HG02798 (cell line): ENCODE measurements around the gene FRZB.
"Not testable (repeated sequence)": the region's sequence is repeated elsewhere in the genome, so short reads cannot be mapped to it uniquely, and the experiment has no call there.

Experiments
- ATAC-seq: cut with Tn5 transposase; IDR thresholded peaks from one replicate; pipeline ENCODE4 v1.9.1; 2021; ENCODE audit warnings: mild to moderate bottlenecking; ENCODE audit not compliant: unreplicated experiment, poor library complexity

FRZB gene, protein sequence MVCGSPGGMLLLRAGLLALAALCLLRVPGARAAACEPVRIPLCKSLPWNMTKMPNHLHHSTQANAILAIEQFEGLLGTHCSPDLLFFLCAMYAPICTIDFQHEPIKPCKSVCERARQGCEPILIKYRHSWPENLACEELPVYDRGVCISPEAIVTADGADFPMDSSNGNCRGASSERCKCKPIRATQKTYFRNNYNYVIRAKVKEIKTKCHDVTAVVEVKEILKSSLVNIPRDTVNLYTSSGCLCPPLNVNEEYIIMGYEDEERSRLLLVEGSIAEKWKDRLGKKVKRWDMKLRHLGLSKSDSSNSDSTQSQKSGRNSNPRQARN

DNA sequence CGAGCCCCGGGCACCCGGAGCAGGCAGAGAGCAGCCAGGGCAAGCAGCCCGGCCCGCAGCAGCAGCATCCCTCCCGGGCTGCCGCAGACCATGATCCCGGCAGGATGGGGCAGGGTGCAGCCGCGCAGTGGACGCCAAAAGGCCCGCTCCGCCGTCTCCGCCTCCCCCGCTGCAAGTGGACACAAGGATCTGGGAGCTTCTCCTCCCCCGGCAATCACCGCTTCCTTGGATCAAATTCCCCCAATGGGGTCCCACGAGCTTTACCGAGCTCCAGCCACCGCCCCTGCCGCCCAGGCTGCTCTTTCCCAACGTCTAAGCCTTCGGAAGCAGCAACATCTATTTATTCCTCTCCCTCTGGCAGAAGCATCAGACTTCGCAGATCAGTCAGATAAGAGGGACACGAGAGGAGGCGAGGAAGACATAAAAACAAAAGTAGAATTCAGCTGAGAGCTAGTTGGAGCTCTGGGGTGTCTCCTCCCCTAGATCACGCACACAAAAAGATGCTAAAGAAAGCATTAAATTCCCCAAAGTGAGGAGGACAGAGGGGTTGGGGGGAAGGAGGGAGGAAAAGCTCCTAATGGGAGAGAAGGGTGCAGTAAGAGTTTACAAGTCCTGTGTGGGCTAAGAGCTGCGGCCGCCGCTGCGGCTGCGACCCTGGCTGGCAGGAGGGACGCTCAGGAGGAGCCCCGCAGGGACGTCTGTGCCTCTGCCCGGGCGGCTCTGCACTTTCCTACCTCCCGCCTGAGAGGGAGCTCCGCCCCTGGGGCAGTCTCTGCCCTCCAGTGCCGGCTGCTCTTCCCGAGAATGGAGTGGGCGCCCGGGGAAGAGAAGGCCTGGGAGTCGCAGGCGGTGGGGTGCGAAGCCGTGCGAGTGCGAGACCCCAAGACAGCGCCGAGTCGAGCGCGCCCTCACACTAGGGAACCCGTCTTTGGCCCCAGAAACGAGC, at the start of gene FRZB:
FRZB (minus strand) TSS at position 177 of the 946 bp plus-strand sequence; CDS start at position 92, 85 bp downstream.
- peak; percentile 42 for ATAC-seq

DNA sequence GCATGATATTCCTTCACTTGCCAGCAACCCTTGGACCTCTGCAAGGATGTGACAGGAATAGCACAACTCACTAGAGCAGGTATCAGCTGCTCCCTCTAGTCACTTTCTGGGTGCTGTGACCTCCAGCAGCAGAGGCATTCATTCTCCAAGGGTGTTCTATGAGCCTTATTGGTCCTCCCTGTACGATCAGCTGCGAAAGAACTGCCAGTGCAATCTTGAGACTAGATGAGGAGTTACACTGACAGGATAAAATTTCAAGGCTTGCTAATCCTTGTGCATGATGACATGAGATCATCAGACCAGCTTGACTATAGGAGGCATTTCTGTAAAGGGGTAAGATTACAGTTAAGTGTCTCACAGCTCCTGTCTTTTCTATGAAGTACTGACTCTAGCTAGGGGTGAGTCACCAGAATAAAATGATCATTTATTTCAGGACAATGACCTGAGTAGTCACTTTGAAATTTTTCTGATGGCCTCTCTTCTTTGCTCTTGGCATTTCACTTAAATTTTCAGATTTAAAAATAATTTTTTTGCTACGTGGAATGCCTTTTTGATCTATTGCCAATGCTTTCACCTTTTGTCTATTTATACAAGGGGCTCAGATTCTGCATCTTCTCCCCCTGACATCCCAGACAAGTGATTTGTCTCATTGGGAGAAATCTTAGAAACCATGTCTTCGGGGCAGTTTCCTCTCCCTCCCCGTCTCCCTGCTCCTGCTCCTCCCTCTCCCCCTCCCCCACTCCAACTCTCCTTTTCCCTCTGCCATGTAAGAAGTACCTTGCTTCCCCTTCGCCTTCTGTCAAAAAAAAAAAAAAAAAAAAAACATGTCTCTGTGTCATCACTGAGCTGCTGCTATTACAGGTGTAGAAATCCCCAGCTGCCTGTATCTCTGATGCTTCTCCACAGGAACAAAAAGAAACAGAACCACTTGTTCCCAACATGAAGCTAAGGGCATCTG, 49.2 kb upstream of the FRZB start:
- ATAC-seq = no peak

DNA sequence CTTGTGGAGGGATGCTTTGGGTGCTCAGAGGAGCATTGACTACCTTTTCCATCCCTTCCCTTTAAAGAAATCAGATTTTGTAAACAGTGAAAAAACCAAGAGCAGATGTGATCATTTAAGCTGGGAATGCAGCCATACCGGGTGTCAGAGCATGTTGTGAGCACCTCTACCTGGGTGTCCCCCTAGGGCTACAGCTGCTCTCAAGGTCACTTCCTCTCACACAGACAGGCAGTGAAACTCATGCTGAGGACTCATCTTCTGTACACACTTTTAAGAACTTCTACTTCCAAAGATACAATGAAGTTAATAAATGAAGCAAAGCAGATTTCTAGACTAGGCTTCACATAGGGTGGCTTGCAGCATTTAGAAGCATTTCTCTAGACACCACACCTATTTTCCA, 48.4 kb upstream of the FRZB start:
- ATAC-seq = no peak

DNA sequence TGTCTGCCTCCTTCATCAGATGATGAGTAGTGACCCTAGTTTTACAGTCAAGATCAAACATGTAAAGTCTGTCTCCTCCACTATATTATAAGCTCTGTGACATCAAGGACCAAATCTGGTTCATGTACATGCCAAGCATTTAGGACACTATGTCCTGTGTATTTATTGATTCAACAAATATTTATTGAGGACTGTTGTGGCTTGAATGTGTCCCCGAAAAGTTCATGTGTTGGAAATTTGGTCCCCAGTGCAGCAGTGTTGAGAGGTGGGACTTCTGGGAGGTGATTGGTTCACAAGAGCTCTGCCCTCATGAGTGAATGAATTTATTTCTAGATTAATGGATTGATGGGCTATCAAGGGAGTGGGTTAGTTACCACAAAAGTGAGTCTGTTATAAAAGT, 46.6 kb upstream of the FRZB start:
- ATAC-seq = no peak

DNA sequence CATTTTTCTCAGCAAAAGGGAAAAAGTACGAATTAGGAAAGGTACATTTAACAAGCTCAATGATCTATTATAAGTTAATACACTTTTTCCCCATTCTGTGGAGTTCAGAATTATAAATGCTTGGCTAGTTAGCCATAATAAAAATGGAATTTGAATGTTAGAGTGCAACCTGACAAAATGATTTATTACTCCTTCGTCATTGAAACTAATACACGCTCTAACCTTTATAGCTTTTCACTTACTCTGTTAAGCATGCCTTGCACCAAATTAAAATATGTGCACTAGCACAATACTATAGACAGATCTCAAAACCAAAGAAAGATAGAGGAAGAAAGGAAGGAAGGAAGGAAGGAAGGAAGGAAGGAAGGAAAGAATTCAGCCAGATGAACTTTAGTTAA, 46.1 kb upstream of the FRZB start:
- ATAC-seq = no peak

DNA sequence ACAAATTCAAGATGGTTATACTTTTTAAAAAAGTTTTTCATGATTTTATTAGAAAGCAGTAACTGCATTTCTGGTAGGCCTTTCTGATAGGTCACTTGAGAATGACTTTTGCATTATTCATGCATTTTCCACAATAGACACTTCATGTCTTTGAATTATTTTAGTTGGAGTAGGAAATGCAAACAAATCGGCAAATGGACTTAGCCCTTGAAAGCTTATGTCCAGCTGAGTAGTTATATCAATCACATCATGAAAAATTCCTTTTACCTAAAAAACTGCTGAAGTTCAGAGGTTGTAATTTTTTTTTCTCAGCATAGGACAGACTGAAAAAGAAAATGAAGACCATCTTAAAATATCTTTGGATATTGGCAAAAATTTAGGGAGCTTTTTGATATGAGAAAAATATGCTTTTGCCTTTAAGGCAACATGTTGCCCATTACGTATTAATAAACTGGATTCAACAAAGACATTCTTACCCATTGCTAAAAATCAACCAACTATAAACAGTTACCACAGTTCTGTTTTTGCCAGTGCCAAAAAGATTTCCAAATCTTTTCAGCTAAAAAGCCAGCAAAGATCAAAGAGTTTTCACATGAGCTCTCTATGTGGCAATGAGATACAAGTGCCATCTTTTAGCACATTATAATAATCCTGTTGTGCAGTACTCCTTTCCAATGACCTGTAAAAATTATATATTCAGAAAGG, 45.5 kb upstream of the FRZB start:
- ATAC-seq = no peak

DNA sequence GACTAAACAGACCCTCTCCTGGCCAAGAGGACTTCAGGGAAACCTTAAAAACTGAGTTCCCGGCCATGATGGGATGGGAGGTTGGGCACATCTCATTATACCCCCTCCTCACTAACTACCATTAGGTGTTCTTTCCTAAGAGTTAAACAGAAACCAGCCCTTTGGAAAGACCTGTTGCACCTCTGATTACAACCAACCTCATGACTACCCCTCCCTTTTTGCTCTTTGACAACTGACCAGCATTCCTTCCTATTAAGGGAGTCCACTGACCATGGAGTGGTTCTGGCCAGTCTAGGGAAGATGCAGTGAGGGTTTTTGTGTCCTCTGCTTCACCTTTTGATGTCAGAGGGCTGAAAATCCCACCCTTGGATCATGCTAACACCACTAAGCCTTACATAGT, 44.5 kb upstream of the FRZB start:
- no peak for ATAC-seq

DNA sequence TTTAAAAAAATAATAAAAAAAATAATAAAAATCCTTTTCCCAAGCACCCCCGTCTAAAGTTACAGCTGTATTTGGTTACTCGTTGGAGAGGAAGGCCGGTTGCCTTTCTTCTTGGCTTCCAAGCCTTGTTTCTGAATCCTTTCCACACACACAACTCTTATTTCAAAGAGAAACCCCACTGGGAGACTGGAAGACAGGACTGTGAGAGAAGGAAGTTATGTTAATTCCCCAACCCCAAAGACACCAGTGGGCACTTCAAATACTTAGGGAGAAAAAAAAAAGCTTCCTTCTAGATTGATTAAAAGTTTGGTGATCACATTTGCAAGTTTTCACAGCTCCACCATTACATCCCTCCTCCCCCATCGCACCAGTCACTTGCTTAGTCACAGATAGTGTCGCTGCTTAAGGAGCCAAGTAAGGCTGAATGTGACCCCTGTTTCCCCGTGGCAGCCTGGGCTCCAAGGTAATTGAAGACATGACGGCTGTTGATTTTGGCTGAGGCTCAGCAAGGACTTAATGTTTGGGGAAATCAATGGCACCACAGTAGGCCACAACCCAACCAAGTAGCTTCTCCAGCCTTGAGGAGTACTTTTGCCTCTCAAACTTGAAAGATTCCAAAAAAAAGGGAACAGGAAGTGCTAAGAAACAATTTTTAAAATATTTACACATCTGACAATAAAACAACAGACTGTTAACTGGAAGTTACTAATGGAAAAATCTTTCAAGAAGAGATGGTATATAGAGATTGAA, 40.8 kb upstream of the FRZB start:
- no peak for ATAC-seq

DNA sequence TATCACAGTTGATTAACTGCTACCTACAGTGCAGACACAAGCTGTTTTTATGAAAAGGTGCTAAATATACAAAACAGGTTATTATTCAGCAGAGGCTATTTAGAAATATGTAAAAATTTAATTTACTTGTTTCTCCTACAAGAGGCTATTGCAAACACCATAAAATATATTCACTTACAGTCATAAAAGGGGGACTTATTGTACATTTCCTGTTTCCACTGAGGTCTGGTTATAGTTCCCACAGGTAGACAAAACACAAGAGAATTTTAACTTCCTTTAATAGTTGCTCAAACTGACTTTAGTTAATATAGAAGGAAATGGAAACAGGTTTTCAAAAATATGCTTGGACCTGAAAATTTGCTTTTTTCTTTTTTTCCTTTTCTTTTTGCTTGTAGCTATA, 40.0 kb upstream of the FRZB start:
- no peak for ATAC-seq

DNA sequence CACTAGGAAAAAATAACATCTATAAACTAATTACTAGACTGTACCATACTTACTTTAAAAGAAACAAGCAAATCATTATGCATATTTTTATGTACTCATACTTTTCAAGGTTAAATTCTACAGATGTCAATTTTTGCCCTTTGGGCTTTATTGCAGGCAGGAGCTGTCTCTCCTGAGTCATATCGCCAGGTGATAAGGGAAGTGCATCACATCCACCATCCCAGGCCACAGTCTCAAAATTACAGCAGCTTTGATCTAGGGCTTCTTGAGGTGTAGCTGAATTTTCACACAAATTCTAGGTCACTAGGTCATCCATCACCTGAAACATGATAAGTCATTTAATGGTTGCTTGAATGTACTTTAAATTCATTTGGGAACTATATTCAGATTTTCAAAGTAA, 38.4 kb upstream of the FRZB start:
- ATAC-seq = no peak

DNA sequence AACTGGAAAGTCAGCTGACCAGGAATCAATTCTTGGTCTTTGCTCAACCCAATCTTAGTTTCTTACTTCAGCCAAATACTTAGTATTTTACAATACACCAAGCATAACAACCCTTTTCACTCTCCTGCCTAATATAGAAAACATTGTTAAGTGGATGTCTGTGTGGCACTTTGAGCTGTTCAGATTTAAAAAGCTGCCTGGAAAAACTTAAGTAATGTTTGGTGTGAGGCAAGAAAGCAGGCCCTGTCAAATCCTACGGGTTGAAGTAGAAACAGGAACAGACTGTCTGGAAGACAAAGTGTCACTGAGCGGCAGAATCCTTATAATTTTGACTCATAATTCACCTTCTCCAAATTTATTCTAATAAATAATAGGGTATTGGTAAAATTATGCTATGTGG, 37.1 kb upstream of the FRZB start:
- ATAC-seq = no peak

DNA sequence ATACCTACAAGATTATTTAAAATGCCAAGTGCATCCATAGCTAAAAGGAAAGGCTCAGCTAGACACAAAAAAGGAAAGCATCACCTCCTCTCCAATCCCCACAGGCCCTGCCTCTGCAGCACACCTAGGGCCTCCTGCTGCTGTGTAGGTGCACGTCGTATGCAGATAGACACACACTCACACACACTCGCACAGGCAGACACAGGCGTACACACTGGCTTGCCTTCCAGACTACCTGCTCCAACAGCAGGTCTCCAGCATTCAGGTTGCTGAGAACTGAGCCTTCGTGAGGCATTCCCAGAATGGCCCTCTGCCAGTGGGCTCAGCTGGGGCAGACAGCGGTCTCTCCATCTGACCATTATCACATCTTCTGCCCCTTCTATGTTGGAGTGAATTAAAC, 35.3 kb upstream of the FRZB start:
- ATAC-seq = no peak

DNA sequence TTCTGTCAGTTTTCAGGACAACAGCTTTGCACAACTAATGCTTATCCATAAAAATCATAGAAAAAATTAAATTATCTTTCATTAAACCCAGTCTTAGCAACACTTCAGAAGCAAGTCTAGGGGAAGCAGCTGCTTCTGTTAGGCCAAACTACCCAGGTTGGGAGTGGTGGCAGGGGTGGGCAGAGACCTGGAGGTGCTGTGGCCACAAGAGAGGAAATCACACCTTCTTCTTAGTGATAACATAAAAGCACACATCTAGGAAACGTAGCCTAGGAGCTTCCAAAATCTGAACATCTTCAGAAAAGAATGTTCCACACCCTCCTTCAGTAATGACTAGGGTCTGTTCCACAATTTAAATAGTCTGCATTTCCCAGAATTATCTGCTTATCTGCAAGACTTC, 32.3 kb upstream of the FRZB start:
- ATAC-seq = no peak

DNA sequence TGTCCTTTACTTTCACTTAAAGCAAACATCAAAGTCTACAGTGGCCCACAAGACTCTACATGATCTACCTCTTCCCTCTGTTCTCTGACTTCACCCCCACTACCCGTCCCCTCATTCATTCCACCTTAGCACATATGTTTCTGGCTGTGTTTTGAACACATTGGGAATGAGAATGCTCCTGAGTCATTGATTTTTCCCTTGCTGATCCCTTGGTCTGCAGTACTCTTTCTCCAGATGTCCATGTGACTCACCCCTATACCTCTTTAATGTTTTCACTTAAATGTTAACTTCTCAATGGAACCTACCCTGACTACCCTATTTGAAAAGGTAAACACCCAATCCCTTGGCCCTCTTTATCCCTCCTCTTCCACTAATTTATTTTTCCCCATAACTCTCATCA, 30.7 kb upstream of the FRZB start:
- no peak for ATAC-seq

DNA sequence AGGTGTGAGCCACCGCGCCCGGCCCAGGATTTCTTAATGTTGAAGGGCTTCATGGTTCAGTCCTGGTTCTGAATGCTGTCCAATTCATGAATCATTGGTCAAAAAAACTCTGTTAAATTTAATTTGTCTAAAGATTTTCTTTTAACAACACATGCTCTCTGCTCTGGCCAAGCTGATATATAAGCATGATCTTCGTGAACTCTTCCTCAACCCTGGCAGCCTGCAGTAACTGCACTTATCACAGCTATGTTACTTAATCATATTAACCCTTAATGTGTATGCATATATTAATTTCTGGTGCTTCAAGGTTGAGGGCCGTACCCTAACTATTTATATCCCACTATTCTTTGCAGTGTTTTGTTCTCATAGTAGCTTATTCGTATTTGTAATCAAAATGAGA, 29.4 kb upstream of the FRZB start:
- ATAC-seq = no peak

DNA sequence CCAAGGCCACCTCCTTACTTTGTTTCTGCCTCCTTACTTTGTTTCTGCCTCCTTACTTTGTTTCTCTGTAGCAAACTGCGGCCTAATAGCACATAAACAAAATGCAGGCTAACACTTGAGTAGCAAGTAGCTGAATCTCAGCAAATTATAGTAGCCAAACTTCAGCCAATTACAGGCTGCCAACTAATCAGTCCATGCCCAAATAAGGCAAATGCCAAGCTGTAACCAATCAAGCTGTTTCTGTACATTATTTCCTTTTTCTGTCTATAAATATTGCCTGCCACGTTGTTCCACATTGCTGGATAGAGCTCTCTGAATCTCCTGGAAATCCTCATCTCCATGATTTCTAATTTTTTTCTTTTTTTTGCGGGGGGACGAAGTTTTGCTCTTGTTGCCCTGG, 28.7 kb upstream of the FRZB start:
- ATAC-seq = no peak

DNA sequence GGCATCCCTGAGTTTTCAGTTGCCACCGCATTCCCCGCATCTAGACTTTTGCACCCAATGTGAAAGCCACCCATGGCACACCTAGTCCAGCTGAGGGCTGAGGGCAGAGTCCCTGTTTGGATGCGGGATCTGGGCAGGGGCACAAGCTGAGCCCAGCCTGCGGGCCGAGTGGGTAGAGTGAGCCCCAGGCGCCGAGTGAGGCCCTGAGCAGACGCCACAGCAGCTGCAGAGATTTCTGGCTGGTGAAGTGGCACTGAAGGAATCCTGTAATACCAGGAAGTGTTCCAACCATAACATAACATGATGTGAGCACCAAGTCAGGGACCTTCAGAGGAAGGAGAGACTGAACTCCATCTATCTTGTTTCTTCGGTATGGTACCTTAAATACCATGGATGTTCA, 27.7 kb upstream of the FRZB start:
- ATAC-seq = no peak

DNA sequence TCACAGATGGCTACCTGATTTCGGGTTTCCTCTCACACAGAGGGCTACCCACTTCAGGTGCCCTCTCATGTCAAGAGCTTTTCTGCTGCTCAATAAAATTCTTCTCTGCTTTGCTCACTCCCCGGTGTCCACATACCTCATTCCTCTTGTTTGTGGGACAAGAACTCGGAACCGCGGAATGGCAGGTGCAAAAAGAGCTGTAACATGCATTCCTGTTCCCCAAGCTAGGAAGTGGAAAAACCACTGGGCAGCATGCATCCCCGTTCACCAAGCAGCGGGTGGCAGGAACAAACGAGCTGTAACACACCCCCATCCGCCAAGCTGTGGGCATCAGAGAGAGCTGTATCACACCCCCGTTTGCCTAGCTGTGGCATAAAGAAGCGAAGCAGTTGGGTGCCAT, 27.2 kb upstream of the FRZB start:
- ATAC-seq = no peak

DNA sequence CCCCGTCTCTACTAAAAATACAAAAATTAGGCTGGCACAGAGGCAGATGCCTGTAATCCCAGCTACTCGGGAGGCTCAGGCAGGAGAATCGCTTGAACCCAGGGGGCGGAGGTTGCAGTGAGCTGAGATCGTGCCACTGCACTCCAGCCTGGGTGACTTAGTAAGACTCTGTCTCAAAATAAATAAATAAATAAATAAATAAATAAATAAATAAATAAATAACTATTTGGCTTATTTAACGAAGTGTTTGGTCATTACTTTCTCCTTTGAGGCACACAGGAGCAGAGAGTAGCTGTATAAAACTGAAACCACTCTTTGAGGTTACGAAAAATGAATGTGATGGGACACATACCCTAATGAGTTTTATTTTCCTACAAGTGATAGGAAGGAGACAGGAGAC, 26.6 kb upstream of the FRZB start:
- not testable (repeated sequence) for ATAC-seq
